AG04450 (cell line): Measurements from ENCODE around the gene NME4. TPM values are rescaled to one million over a fixed set of nuclear protein-coding genes. Genes with fewer than 3 reads are reported as not detected.

Experiments
- CTCF ChIA-PET: fragments of 300-600, 350-600 bp; formaldehyde crosslinking; extraction: SDS; loops from one replicate; lab custom pipeline; 2022; ENCODE audit warnings: antibody characterized with exemption, inconsistent platforms; lab: Charles Lee
- POLR2A ChIA-PET: fragments of 350-600 bp; formaldehyde crosslinking; extraction: SDS; loops from one replicate; lab custom pipeline; 2021; ENCODE audit warnings: antibody characterized with exemption, inconsistent platforms; lab: Yijun Ruan, JAX
- DNase-seq: peaks from one replicate; pipeline ENCODE4 v3.0.0-alpha.2; 2011; ENCODE audit warnings: low read depth, low spot score
- H3K27ac ChIP-seq: one replicate; pipeline ENCODE4 v1.5.1; 2012; ENCODE audit warnings: low read depth, low read length, control low read depth
- H3K27me3 ChIP-seq: one replicate; pipeline ENCODE4 v1.6.0; 2012; ENCODE audit warnings: low read length; ENCODE audit not compliant: control insufficient read depth, insufficient read depth
- H3K4me3 ChIP-seq: 2 replicates; pipeline ENCODE4 v1.5.1; 2011; ENCODE audit warnings: mild to moderate bottlenecking, low read depth, low read length, control low read depth
- H3K9me3 ChIP-seq: 2 replicates; pipeline ENCODE4 v1.5.1; 2012; ENCODE audit warnings: low read length; ENCODE audit not compliant: control insufficient read depth, insufficient read depth
- polyA plus RNA-seq: library from polyadenylated mRNA; depleted of rRNA; stranded (reverse); fragments of >200 nt; gene quantifications from 2 replicates; pipeline ENCODE4 v1.2.3, GENCODE V29; 2011
- TF ChIP-seq, protein P1 (sequence below): IDR thresholded peaks from 2 replicates; pipeline ENCODE4 v1.5.1; 2011; ENCODE audit warnings: low read depth, low read length, control low read depth, inconsistent platforms

NME4 gene
- polyA plus RNA-seq, 1 experiment, result 156 TPM

DNA sequence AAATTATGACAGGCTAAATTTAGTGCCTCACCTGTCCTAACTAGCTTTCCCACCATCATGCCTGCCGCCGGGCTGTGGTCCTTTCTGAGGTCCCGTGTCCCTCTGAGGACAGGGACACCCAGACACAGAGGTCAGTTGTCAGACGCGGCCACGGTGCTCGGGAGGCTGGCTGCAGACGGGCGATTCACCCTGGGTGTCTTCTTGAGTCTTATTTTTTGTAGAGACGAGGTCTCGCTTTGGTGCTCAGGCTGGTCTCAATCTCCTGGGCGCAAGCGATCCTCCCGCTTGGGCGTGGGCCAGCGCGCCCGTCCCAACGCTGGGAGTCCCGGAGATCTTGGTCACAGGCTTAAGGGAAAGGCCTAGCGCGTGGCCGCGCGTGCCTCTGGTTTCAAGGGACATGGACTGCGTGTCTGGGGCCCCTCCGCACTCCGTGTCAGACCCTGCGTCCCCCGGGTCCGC, 27.7 kb downstream of the NME4 start:
- H3K27me3 ChIP-seq, result no peaks in the 10 kb centered on the region
- H3K9me3 ChIP-seq, result no peaks in the 10 kb centered on the region; the same call in 1 of the 2 replicates
- no peak for DNase-seq
- peak overlapping the region; percentile 75 for H3K27ac ChIP-seq
- CTCF ChIA-PET, result no interaction called here
- H3K4me3 ChIP-seq, result peak overlapping the region; percentile 74
- TF ChIP-seq, protein P1, sequence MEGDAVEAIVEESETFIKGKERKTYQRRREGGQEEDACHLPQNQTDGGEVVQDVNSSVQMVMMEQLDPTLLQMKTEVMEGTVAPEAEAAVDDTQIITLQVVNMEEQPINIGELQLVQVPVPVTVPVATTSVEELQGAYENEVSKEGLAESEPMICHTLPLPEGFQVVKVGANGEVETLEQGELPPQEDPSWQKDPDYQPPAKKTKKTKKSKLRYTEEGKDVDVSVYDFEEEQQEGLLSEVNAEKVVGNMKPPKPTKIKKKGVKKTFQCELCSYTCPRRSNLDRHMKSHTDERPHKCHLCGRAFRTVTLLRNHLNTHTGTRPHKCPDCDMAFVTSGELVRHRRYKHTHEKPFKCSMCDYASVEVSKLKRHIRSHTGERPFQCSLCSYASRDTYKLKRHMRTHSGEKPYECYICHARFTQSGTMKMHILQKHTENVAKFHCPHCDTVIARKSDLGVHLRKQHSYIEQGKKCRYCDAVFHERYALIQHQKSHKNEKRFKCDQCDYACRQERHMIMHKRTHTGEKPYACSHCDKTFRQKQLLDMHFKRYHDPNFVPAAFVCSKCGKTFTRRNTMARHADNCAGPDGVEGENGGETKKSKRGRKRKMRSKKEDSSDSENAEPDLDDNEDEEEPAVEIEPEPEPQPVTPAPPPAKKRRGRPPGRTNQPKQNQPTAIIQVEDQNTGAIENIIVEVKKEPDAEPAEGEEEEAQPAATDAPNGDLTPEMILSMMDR, result no peak
- POLR2A ChIA-PET, result interaction anchor here (1.0 to 1.5 kb wide), 2 partner anchors 11 to 23 kb away, joined by 3 to 5 read pairs; partner anchors contain the start of gene DECR2

DNA sequence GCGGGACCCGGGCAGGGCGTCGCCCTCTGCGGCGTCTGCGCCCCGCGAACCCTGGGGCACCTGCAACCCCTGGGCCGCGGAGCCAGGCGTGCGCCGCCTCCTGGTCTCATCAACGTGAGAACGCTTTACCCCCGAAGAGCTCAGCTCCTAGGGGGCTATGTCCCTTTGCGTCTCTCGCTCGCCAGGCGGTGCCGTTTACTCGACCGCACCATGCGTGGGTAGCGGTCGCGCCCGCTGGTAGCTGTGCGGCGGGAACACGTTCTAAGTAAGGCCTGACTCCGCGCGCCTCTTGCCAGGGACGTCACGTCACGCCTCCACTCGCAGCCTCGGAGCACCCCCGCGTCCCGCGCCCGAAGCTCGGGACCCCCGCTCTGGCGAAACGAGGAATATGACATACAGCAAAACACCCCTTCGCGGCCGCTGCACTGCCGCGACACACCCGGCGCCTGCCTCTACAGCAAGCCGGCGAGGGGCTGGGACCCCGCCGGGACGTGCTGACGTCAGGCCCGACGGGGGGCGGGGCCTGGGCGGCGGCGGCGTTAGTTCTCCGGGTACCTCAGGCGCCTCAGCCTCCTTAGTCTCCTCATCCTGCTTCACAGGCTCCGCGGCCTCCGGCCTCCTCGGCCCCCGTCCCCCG, 28.2 kb downstream of the NME4 start, which contains the start of gene RAB11FIP3:
TSS of gene RAB11FIP3 (plus strand) at position 568 of the 637 bp plus-strand sequence. CDS start 358 bp downstream, outside the sequence.
- CTCF ChIA-PET, result no interaction called here
- POLR2A ChIA-PET, result interaction anchor here (0.6 to 1.5 kb wide), 2 partner anchors 12 to 332 kb away, joined by 3 to 8 read pairs; no protein-coding TSS in a partner anchor
- H3K4me3 ChIP-seq, result peak within 1 kb of the TSS; percentile 74

DNA sequence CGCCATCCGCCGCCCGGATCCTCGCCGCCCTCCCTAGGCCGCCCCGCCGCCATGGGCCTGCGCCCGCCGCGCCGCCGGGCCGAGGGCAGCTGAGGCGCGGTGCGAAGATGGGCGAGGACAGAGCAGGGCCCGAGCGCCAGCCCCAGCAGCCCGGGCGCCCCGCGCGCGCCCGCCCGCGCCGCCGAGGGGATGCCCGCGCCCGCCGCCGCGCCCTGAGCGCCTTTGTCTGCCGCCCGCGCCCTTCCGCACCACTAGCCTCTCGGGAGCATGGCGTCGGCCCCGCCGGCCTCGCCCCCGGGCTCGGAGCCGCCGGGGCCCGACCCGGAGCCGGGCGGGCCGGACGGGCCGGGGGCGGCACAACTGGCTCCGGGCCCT, 28.7 kb downstream of the NME4 start:
- Histone ChIP-seq H3K27ac (no peak overlapping the region), H3K9me3 (no peaks in the 10 kb centered on the region; the same call in 1 of the 2 replicates), H3K27me3 (no peaks in the 10 kb centered on the region), H3K4me3 (peak overlapping the region; percentile 74)
- no peak for DNase-seq
- TF ChIP-seq, protein P1, result no peak
- POLR2A ChIA-PET, result no interaction called here
- CTCF ChIA-PET, result no interaction called here

More for the DNA sequence above, 28.2 kb downstream of the NME4 start, which contains the start of gene RAB11FIP3:
- H3K9me3 ChIP-seq, result no peaks in the 10 kb centered on the region; the same call in 1 of the 2 replicates
- peak within 1 kb of the TSS; percentile 75 for H3K27ac ChIP-seq
- no peak for DNase-seq
- no peaks in the 10 kb centered on the region for H3K27me3 ChIP-seq
- TF ChIP-seq, protein P1, result peak; percentile 20; the same call in 1 of the 2 replicates

DNA sequence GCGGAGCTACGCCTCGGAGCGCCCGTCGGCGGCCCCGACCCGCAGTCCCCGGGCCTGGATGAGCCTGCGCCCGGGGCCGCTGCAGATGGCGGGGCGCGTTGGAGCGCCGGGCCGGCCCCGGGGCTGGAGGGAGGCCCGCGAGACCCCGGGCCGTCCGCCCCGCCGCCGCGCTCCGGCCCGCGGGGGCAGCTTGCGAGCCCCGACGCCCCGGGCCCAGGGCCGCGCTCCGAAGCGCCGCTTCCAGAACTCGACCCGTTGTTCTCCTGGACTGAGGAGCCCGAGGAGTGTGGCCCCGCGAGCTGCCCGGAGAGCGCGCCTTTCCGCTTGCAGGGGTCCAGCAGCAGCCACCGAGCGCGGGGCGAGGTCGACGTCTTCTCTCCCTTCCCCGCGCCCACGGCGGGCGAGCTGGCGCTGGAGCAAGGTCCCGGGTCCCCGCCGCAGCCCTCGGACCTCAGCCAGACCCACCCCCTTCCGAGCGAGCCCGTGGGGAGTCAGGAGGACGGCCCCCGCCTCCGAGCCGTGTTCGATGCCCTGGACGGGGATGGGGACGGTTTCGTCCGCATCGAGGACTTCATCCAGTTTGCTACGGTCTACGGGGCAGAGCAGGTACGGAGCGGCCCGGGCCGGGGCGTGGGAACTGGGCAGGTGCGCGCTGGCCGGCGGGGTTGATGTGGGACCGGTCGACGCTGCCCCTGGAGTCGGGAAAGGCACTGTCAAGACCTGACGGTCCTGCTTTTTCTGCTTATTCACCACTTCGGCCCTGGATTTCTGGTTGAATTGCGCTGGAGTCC, 29.3 kb downstream of the NME4 start:
- POLR2A ChIA-PET, result no interaction called here
- DNase-seq, result no peak
- Histone ChIP-seq H3K9me3 (no peaks in the 10 kb centered on the region; the same call in 1 of the 2 replicates), H3K27me3 (no peaks in the 10 kb centered on the region), H3K4me3 (peak overlapping the region; percentile 74), H3K27ac (no peak overlapping the region)
- TF ChIP-seq, protein P1, result no peak
- CTCF ChIA-PET, result no interaction called here
